Measurements from ENCODE around the gene SLC41A2. TPM values are rescaled to one million over a fixed set of nuclear protein-coding genes. Genes with fewer than 3 reads are reported as not detected.

SLC41A2 gene
- polyA plus RNA-seq, 3 donors, result 0.08 to 0.27 TPM; not detected in 1

DNA sequence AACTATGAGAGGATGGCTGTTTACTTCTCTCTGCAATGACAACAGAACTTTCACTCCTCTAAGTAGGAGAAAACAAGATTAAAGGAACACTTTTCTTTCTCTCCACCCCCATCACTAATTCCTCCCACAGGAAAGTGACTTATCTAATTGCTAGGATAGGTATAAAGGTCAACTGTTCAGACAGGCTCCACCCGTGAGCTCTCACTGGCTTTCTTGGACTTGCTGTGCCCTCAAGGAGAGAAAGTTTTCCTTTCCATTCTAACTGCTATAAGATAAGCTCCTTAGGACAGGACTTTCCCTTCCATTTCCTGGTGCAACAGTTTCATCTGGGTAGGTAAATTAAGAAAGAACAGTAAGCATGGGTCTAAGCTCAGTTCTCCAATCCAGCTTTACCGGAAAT is 4.8 kb downstream of the SLC41A2 start:
- Histone ChIP-seq H2AFZ (ENCODE audit: insufficient read depth, low read depth, low read length, poor library complexity, severe bottlenecking) (no peak overlapping the region), H3K9ac (ENCODE audit: insufficient read depth, low read length, poor library complexity, severe bottlenecking) (no peak overlapping the region), H4K20me1 (ENCODE audit: insufficient read depth, low read length) (no peaks in the 10 kb centered on the region), H3K4me2 (replicated peaks; ENCODE audit: extremely low read depth, low read length, poor library complexity, severe bottlenecking) (no peak overlapping the region), H3K79me2 (ENCODE audit: insufficient read depth, low read length) (no peaks in the 10 kb centered on the region), H3K27me3 (ENCODE audit: control insufficient read depth in 2 of 2, insufficient read depth in 2 of 2, low read length in 2 of 2) (peaks cover 18 to 34% of the 10 kb centered on the region in 2 donors), H3K4me1 (ENCODE audit: control insufficient read depth in 1 of 2, insufficient read depth in 2 of 2, low read length in 2 of 2) (peaks cover 3 to 10% of the 10 kb centered on the region in 2 donors), H3K4me3 (replicated peaks in 1 of 3; ENCODE audit: low read depth in 2 of 3, low read length in 3 of 3) (no peak overlapping the region), H3K36me3 (replicated peaks in 1 of 2; ENCODE audit: control insufficient read depth in 1 of 2, insufficient read depth in 2 of 2, low read length in 2 of 2) (no peaks in the 10 kb centered on the region), H3K9me3 (replicated peaks in 1 of 2; ENCODE audit: control insufficient read depth in 1 of 2, insufficient read depth in 1 of 2, low read length in 2 of 2) (no peaks in the 10 kb centered on the region), H3K27ac (ENCODE audit: low read depth in 1 of 2, low read length in 2 of 2) (no peak overlapping the region)
- H3K27me3 Mint-ChIP-seq (ENCODE audit: low read depth in 3 of 3), result peaks cover 18 to 32% (median 29%) of the 10 kb centered on the region in 3 donors
- no peak for DNase-seq
- no peaks in the 10 kb centered on the region for H3K36me3 Mint-ChIP-seq
- WGBS (ENCODE audit: insufficient coverage), result no CpG with 5 or more reads among the region's 2 CpGs
- intact Hi-C loops (cut with micrococcal nuclease), result loop anchor here in 1 of 2 donors (10.0 kb wide), 1 partner anchor 309 kb away; no protein-coding TSS in a partner anchor
- H3K27ac Mint-ChIP-seq, result no peak overlapping the region
- no peak overlapping the region for H3K4me3 Mint-ChIP-seq
- H3K4me1 Mint-ChIP-seq, result peaks cover 8% of the 10 kb centered on the region
- H3K9me3 Mint-ChIP-seq, result peaks cover 0 to 4% (median 0%) of the 10 kb centered on the region in 7 donors
- TF ChIP-seq, protein P1, sequence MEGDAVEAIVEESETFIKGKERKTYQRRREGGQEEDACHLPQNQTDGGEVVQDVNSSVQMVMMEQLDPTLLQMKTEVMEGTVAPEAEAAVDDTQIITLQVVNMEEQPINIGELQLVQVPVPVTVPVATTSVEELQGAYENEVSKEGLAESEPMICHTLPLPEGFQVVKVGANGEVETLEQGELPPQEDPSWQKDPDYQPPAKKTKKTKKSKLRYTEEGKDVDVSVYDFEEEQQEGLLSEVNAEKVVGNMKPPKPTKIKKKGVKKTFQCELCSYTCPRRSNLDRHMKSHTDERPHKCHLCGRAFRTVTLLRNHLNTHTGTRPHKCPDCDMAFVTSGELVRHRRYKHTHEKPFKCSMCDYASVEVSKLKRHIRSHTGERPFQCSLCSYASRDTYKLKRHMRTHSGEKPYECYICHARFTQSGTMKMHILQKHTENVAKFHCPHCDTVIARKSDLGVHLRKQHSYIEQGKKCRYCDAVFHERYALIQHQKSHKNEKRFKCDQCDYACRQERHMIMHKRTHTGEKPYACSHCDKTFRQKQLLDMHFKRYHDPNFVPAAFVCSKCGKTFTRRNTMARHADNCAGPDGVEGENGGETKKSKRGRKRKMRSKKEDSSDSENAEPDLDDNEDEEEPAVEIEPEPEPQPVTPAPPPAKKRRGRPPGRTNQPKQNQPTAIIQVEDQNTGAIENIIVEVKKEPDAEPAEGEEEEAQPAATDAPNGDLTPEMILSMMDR (IDR thresholded peaks at IDR 0.05), result no peak

DNA sequence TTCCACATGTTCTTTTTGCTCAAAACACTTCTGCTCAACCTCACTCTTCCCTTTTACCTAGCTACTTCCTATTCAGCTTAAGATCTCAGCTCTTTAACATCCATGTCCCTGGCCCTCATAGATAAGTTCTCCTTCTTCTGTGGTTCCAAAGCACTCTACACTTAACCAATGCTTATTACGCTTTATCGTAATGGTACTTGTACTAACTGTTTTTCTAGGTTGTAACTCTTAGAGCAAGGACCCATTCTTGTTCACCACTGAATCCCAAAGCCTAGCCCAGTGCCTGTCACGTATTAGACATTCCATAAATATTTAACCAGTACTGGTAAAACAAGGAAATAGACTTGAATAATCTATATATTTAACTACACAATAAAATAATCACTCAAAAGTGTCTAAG is 5.3 kb downstream of the SLC41A2 start:
- intact Hi-C loops (cut with micrococcal nuclease), result loop anchor here in 1 of 2 donors (10.0 kb wide), 1 partner anchor 308 kb away; no protein-coding TSS in a partner anchor
- Mint-ChIP-seq H3K36me3 (no peaks in the 10 kb centered on the region), H3K4me3 (no peak overlapping the region), H3K4me1 (peaks cover 8% of the 10 kb centered on the region), H3K9me3 (peaks cover 0 to 4% (median 0%) of the 10 kb centered on the region in 7 donors), H3K27me3 (ENCODE audit: low read depth in 3 of 3) (peaks cover 18 to 29% (median 28%) of the 10 kb centered on the region in 3 donors), H3K27ac (no peak overlapping the region)
- Histone ChIP-seq H3K9ac (ENCODE audit: insufficient read depth, low read length, poor library complexity, severe bottlenecking) (no peak overlapping the region), H2AFZ (ENCODE audit: insufficient read depth, low read depth, low read length, poor library complexity, severe bottlenecking) (no peak overlapping the region), H3K27ac (ENCODE audit: low read depth in 1 of 2, low read length in 2 of 2) (no peak overlapping the region), H3K36me3 (replicated peaks in 1 of 2; ENCODE audit: control insufficient read depth in 1 of 2, insufficient read depth in 2 of 2, low read length in 2 of 2) (no peaks in the 10 kb centered on the region), H3K4me3 (replicated peaks in 1 of 3; ENCODE audit: low read depth in 2 of 3, low read length in 3 of 3) (no peak overlapping the region), H3K27me3 (ENCODE audit: control insufficient read depth in 2 of 2, insufficient read depth in 2 of 2, low read length in 2 of 2) (peaks cover 18 to 34% of the 10 kb centered on the region in 2 donors), H3K4me2 (replicated peaks; ENCODE audit: extremely low read depth, low read length, poor library complexity, severe bottlenecking) (no peak overlapping the region), H3K9me3 (replicated peaks in 1 of 2; ENCODE audit: control insufficient read depth in 1 of 2, insufficient read depth in 1 of 2, low read length in 2 of 2) (no peaks in the 10 kb centered on the region), H3K4me1 (ENCODE audit: control insufficient read depth in 1 of 2, insufficient read depth in 2 of 2, low read length in 2 of 2) (peaks cover 3 to 9% of the 10 kb centered on the region in 2 donors), H3K79me2 (ENCODE audit: insufficient read depth, low read length) (no peaks in the 10 kb centered on the region), H4K20me1 (ENCODE audit: insufficient read depth, low read length) (no peaks in the 10 kb centered on the region)
- DNase-seq, result no peak
- 100% methylated on average over 1 of the region's 3 CpGs for WGBS (ENCODE audit: insufficient coverage)
- TF ChIP-seq, protein P1 (IDR thresholded peaks at IDR 0.05), result no peak
